GM18498 (cell line): ENCODE data around the gene FAXDC2.
A peak's percentile ranks its signal among the peaks of the same experiment; 100 is the strongest.
"Not testable (repeated sequence)": the region's sequence is repeated elsewhere in the genome, so short reads cannot be mapped to it uniquely, and the experiment has no call there.

Source experiments
- ATAC-seq: cut with Tn5 transposase; IDR thresholded peaks from one replicate; pipeline ENCODE4 v1.9.1; 2021; ENCODE audit warnings: mild to moderate bottlenecking, moderate library complexity; ENCODE audit not compliant: unreplicated experiment

The FAXDC2 gene

GRCh38 chr5:154832804-154833203 is 17.6 kb downstream of the FAXDC2 start:
- ATAC-seq: not testable (repeated sequence)

DNA sequence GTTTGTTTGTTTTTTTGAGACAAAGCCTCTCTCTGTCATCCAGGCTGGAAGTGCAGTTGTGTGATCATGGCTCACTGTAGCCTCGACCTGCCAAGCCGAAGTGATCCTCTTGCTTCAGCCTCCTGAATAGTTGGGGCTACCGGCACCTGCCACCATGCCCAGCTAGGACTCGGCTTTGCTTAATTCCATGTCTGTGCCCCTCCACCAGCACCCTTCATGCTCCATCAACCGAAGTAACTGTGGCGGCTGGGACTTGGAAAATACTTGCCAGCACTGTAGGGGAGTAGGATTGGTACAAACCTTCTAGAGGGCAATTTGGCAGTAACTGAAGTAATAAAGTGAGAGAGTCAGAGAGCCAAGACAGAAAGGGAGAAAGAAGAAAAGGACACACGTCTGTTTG is 19.0 kb downstream of the FAXDC2 start:
- ATAC-seq: no peak

DNA sequence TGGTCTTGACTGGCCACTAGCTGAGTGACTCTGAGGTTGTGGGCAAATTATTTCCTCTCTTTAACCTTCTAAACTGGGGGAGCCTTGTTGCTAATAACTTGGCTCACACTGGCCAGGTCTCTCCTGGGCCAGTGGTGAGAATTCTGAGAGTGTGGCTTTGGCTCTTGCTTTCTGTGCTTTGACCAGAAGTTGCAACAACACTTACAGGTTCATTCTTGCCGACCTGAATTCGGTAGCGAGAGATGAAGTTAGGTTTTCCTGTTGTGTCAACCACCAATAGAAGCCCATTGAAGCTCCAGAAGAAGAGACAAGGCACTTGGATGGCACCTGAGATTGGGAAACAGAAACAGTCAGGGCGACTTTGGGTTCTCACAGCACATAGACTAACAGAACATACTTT is 19.8 kb downstream of the FAXDC2 start:
- ATAC-seq: no peak

DNA sequence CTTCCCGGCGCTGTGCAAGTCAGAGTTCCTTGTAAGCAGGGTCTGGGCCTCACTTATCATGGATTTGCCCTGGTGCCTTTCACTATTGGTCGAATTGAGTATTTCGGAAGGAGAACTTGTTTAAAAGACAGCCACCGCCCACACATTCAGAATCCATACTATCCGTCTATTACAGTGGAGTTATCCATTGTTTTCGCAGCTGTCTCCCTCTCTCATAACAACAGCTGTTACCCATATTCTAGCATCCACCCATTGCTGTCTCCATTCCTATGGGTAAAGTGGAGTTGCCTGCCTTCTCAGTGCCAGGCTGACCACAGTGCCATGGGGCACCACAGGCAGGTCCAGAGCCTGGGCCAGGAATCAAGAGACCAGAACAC is 20.2 kb downstream of the FAXDC2 start:
- ATAC-seq: no peak

GRCh38 chr5:154829589-154830218 is 20.7 kb downstream of the FAXDC2 start:
- ATAC-seq: no peak

GRCh38 chr5:154829181-154829588 is 21.2 kb downstream of the FAXDC2 start:
- ATAC-seq: no peak

DNA sequence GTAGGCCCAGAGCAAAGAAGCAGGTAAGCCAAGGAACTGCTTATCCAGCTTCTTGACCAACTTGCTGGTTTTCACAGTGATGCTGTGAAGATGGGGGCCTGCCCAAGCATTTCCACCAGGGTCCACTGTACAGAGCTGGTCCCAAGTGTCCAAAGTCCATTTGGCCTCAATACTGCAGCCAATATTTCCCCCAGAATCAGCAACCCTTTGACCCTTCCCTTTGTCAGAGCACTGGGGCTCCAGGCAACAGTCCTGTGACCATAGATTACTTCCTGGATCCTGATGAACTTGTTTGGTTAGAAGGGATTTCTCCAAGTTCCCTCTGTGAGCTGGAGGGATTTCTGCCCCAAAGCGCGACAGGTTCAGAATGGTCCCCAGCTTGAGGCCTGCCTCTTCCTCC is 26.3 kb downstream of the FAXDC2 start:
- no peak for ATAC-seq

DNA sequence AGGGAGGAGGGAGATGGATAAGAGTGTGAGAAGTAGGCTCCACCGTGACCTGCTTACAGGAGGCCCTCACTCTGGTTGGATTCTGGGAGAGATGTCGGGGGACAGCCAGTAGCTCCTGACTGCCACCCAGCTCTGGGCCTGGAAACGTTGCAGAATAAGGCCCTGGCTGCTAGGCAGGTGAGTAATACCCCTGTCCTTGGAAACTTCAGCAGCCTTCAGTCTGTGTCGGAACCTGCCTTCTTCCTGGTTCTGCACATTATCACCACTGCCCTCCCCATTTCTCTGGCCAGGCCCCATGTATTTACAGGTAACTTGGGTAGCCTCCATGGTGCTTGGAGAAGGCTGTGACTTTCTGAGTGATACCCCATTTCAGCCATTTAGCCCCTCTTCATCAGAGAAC is 26.8 kb downstream of the FAXDC2 start:
- no peak for ATAC-seq

- not testable (repeated sequence) for ATAC-seq
Observed at GRCh38 chr5:154822896-154823295, 27.5 kb downstream of the FAXDC2 start.

GRCh38 chr5:154820383-154820782 is 30.0 kb downstream of the FAXDC2 start:
- no peak for ATAC-seq

DNA sequence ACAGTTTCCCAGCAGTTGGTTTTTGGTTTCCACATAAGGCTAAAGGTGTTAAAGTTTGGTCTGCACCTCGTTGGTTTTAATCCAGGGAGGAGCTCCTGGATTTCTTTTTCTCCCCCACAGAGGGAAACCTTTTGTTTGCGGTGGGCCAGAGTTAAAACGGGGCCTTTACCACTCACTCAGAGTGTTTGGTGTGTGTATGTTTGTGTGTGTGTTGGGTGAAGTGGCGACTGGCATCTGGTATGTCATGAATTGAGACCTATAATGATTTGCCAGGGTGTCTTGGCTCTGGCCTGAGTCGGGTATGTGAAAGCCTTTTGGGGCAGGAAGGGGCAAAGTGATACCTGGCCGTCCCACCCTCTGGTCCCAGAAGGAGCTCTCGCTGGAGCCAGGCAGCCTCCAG is 30.9 kb downstream of the FAXDC2 start:
- no peak for ATAC-seq

DNA sequence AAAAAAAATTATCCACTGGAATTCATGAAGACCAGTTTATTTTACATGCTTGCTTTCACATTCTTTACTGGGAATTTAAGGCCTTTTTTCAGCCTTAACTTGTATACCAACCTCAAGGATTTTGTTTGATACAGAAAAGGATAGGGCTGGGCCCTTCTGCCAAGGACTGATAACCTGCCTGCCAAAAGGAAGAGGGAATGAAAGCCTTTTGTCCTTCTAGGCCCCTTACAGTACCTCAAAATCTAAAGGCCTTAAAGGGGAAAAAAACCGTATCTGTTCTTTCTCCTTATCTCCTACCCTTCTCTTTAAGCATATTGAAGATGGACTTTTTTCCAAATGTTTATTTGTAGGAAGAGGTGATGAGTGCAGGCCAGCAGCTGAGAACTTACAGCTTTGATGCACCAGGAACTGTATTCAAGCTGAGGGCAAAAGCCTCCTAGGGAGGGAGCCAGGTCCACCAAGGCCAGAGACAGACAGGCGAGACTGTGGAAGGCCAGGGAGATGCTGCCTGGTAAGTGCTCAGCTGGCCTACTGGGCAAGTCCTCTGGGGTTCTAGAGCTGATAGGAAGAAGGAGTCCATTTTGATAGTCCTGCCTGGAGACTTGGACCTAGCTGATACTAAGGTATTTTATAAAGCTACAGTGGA is 31.8 kb downstream of the FAXDC2 start:
- no peak for ATAC-seq

GRCh38 chr5:154817815-154818214 is 32.6 kb downstream of the FAXDC2 start:
- ATAC-seq: no peak

GRCh38 chr5:154816891-154817492 is 33.4 kb downstream of the FAXDC2 start:
- no peak for ATAC-seq

- ATAC-seq: no peak
Observed at GRCh38 chr5:154815684-154816247, 34.6 kb downstream of the FAXDC2 start.

DNA sequence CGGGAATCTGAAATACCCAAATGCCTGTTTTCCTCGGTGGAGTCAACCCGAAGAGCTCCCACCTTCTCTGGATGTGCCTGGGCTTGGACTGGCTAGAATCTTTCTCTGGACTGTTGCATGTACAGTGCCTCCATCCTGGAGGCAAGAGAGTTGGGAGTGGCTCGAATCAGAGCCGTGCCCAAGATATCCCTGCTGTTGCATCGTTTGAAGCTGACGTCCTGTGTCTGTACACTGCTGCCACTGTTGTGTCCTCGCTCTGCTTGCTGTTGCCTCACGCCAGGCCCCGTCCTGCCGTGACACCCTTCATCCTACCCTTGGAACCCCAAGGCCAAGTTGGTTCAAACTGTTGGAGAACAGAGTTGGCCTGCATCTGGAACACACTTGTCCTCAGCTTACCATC is 35.4 kb downstream of the FAXDC2 start:
- no peak for ATAC-seq

GRCh38 chr5:154813736-154814135 is 36.7 kb downstream of the FAXDC2 start:
- ATAC-seq: no peak

DNA sequence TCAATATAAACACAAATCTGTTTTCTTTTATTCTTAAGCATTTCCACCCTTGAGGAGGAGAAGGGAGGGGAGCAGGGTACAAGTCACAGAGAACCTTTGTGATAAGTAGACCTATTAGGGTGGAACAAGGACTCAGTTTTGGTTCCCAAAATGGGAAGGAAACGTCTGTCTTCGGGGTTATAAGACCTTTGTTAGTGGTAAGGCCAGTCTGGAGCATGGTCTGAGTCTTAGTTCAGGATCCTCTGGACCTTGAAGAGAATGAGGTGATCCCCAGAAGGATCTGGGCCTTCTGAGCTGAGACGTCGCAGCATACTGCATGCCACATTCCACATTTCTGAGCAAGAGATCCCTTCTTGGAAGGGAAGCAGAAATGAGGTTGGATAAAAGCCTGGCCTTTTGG is 37.2 kb downstream of the FAXDC2 start:
- no peak for ATAC-seq

DNA sequence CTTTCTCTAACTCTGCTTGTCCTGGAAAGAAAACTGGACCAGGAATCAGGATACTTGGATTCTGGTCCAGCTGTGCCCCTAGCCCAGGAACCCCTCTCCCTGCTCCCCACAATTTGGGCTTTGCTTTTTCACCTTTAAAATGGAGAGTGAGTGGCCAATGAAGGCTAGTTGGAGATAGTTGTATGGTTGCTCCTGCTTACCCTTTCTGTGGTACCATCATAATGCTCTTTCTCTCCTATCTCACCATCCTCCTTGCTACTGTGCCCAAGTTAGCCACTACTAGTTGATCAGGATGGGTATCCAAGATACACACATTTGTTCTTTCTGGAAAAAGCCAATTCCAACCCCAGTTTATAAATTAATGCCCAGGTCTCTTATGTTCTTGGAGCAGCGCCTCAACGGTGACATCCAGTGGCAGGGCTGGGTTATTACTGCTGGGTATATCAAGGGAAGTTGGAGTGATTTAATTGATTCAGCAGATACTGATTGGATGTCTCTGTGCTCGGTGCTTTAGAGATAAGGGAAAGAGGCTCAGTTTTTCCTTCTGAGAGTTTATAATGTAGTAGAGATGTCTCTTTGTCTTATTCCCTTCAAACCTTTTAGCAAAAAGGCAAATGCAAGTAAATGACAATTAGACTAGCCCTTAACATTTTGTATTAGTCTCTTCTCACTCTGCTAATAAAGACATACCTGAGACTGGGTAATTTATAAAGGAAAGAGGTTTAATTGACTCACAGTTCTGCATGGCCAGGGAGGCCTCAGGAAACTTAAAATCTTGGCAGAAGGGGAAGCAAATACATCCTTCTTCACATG is 38.5 kb downstream of the FAXDC2 start:
- ATAC-seq: peak; percentile 71

GRCh38 chr5:154811239-154811638 is 39.2 kb downstream of the FAXDC2 start:
- ATAC-seq: no peak

GRCh38 chr5:154806176-154806575 is 44.2 kb downstream of the FAXDC2 start:
- no peak for ATAC-seq
